GM18499 (cell line): ENCODE results near the gene IGSF23.

ENCODE experiments used
- ATAC-seq: cut with Tn5 transposase; IDR thresholded peaks from one replicate; pipeline ENCODE4 v1.9.1; 2021; ENCODE audit warnings: moderate number of reproducible peaks; ENCODE audit not compliant: insufficient read depth, unreplicated experiment

IGSF23 gene

GRCh38 chr19:44635581-44636438 is 22.4 kb downstream of the IGSF23 start:
- no peak for ATAC-seq

- ATAC-seq = no peak
Measured at GRCh38 chr19:44636439-44637389, 23.4 kb downstream of the IGSF23 start.

GRCh38 chr19:44637390-44637764 is 24.0 kb downstream of the IGSF23 start:
- no peak for ATAC-seq

GRCh38 chr19:44640518-44640917 is 27.2 kb downstream of the IGSF23 start:
- no peak for ATAC-seq

- ATAC-seq = no peak
Measured at GRCh38 chr19:44641501-44642265, 28.3 kb downstream of the IGSF23 start.

GRCh38 chr19:44642377-44642776 is 29.0 kb downstream of the IGSF23 start:
- ATAC-seq = no peak

- no peak for ATAC-seq
Measured at GRCh38 chr19:44643605-44644401, 30.4 kb downstream of the IGSF23 start, which contains the start of gene PVR. TSS of gene PVR (plus strand) at chr19:44643910. CDS start at chr19:44644097, 187 bp downstream.

- ATAC-seq = no peak
Measured at GRCh38 chr19:44644402-44645016, 31.1 kb downstream of the IGSF23 start.

GRCh38 chr19:44645407-44646048 is 32.2 kb downstream of the IGSF23 start:
- ATAC-seq = no peak

GRCh38 chr19:44646049-44646416 is 32.7 kb downstream of the IGSF23 start:
- no peak for ATAC-seq

- no peak for ATAC-seq
Measured at GRCh38 chr19:44647144-44647543, 33.8 kb downstream of the IGSF23 start.

GRCh38 chr19:44648631-44649251 is 35.4 kb downstream of the IGSF23 start:
- ATAC-seq = no peak

GRCh38 chr19:44649578-44650145 is 36.3 kb downstream of the IGSF23 start:
- no peak for ATAC-seq

- no peak for ATAC-seq
Measured at GRCh38 chr19:44653343-44653742, 40.0 kb downstream of the IGSF23 start.

GRCh38 chr19:44653977-44654774 is 40.8 kb downstream of the IGSF23 start:
- ATAC-seq = peak; percentile 86

GRCh38 chr19:44657211-44657921 is 44.0 kb downstream of the IGSF23 start:
- ATAC-seq = no peak
